Measurements from ENCODE around the gene GTPBP3.

GTPBP3 gene

GRCh38 chr19:17327654-17328516 is 9.5 kb upstream of the GTPBP3 start:
- DNase-seq = peak; percentile 81

- no peak for DNase-seq
These were observed 8.6 kb upstream of the GTPBP3 start for GRCh38 chr19:17328517-17329365.

- DNase-seq = no peak
These were observed 7.7 kb upstream of the GTPBP3 start for GRCh38 chr19:17329366-17330261.

GRCh38 chr19:17330262-17331044 is 6.9 kb upstream of the GTPBP3 start:
- no peak for DNase-seq

- DNase-seq = no peak
These were observed 6.3 kb upstream of the GTPBP3 start for GRCh38 chr19:17331045-17331558.

GRCh38 chr19:17332360-17332676 is 5.0 kb upstream of the GTPBP3 start:
- no peak for DNase-seq

- no peak for DNase-seq
These were observed 4.4 kb upstream of the GTPBP3 start for GRCh38 chr19:17332677-17333581.

- DNase-seq = no peak
These were observed 3.5 kb upstream of the GTPBP3 start for GRCh38 chr19:17333611-17334413.

- peak; percentile 98 for DNase-seq
These were observed 2.6 kb upstream of the GTPBP3 start, which contains the start of gene ANO8 for GRCh38 chr19:17334414-17335409. Gene ANO8 (minus strand): TSS chr19:17334855. CDS start chr19:17334670, 185 bp downstream.

GRCh38 chr19:17335575-17335974 is 1.8 kb upstream of the GTPBP3 start:
- DNase-seq = no peak

GRCh38 chr19:17337675-17338432 is 501 bp downstream of the GTPBP3 start:
- DNase-seq = no peak

GRCh38 chr19:17338433-17339078 is 1.2 kb downstream of the GTPBP3 start:
- no peak for DNase-seq

GRCh38 chr19:17339088-17339741 is 1.9 kb downstream of the GTPBP3 start:
- no peak for DNase-seq

- no peak for DNase-seq
These were observed 3.0 kb downstream of the GTPBP3 start for GRCh38 chr19:17340302-17340870.

- no peak for DNase-seq
These were observed 3.6 kb downstream of the GTPBP3 start for GRCh38 chr19:17340871-17341357.

GRCh38 chr19:17341386-17341785 is 4.0 kb downstream of the GTPBP3 start:
- DNase-seq = no peak

All from right hindlimb (tissue), 1 donor.